Muscle layer of duodenum (tissue), 2 donors: ENCODE measurements around the gene CSTF3.
A peak's percentile ranks its signal among the peaks of the same experiment; 100 is the strongest.
"Not testable (repeated sequence)": the region's sequence is repeated elsewhere in the genome, so short reads cannot be mapped to it uniquely, and the experiment has no call there.

Source experiments
- H3K27ac ChIP-seq: one replicate; pipeline ENCODE4 v1.7.0; 2013; ENCODE audit warnings: mild to moderate bottlenecking, low read length
- H3K27me3 ChIP-seq: one replicate; pipeline ENCODE4 v1.7.0; 2013; ENCODE audit warnings: low read depth, mild to moderate bottlenecking, control low read depth, low read length
- H3K36me3 ChIP-seq, 2 donors: one replicate each; pipeline ENCODE4 v1.7.0; 2013; ENCODE audit warnings: low read length in 2 of 2, control low read depth in 1 of 2, mild to moderate bottlenecking in 1 of 2; ENCODE audit not compliant: insufficient read depth in 2 of 2, control insufficient read depth in 1 of 2
- H3K4me1 ChIP-seq, 2 donors: one replicate each; pipeline ENCODE4 v1.7.0; 2013; ENCODE audit warnings: low read length in 2 of 2, mild to moderate bottlenecking in 2 of 2, control low read depth in 1 of 2, moderate library complexity in 1 of 2; ENCODE audit not compliant: insufficient read depth in 2 of 2, control insufficient read depth in 1 of 2
- H3K4me3 ChIP-seq, 2 donors: one replicate each; pipeline ENCODE4 v1.7.0; 2013; ENCODE audit warnings: low read length in 2 of 2, low read depth in 1 of 2, mild to moderate bottlenecking in 1 of 2
- H3K9me3 ChIP-seq, 2 donors: one replicate each; pipeline ENCODE4 v1.7.0; 2013; ENCODE audit warnings: low read length in 2 of 2, control low read depth in 1 of 2, mild to moderate bottlenecking in 1 of 2; ENCODE audit not compliant: control insufficient read depth in 1 of 2
- donor health status: healthy.

Gene CSTF3

DNA sequence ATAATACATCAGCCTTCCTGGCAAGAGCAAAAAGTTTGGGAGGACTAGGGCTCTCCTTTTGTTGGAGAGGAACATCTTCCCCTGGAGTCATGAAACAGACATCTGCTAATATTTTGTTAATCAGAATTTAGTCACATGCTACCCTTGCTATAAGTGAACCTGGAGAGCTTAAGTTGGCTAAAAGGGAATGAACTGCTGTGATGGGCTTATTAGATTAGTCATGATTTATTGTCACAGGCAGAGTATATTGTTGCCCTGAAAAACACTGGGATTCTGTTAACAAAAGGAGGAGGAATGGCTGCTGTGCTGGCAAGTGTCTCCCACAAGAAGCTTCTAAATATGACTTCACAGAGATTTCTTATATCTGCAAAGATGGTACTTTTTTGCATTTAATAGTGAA is 105.9 kb downstream of the CSTF3 start:
- H3K36me3 ChIP-seq = peaks cover 22 to 23% of the 10 kb centered on the region in 2 donors
- no peak overlapping the region for H3K4me3 ChIP-seq
- H3K9me3 ChIP-seq = no peaks in the 10 kb centered on the region
- no peak overlapping the region for H3K27ac ChIP-seq
- H3K27me3 ChIP-seq = no peaks in the 10 kb centered on the region
- H3K4me1 ChIP-seq = no peaks in the 10 kb centered on the region

DNA sequence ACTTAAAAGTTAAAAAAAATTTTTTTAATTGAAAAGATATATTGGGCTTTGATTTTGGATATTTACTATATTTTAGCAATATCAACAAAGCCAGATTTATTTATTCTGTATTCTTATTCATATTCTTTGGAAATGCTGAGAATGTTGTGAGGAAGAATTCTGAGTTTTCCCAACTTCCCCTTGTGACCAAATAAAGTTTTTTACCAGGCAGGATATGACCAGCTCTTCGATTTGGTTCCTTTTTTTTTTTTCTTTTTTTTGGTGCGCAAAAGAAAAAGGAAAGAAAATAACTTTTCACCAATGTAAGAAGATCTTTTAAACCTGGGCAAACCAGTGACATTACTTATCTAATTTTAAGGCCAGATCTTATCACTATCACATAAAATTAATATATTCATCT is 109.0 kb downstream of the CSTF3 start:
- no peaks in the 10 kb centered on the region for H3K4me1 ChIP-seq
- H3K9me3 ChIP-seq = no peaks in the 10 kb centered on the region
- peaks cover 0 to 13% of the 10 kb centered on the region in 2 donors for H3K36me3 ChIP-seq
- no peak overlapping the region for H3K27ac ChIP-seq
- H3K27me3 ChIP-seq = no peaks in the 10 kb centered on the region
- no peak overlapping the region for H3K4me3 ChIP-seq

DNA sequence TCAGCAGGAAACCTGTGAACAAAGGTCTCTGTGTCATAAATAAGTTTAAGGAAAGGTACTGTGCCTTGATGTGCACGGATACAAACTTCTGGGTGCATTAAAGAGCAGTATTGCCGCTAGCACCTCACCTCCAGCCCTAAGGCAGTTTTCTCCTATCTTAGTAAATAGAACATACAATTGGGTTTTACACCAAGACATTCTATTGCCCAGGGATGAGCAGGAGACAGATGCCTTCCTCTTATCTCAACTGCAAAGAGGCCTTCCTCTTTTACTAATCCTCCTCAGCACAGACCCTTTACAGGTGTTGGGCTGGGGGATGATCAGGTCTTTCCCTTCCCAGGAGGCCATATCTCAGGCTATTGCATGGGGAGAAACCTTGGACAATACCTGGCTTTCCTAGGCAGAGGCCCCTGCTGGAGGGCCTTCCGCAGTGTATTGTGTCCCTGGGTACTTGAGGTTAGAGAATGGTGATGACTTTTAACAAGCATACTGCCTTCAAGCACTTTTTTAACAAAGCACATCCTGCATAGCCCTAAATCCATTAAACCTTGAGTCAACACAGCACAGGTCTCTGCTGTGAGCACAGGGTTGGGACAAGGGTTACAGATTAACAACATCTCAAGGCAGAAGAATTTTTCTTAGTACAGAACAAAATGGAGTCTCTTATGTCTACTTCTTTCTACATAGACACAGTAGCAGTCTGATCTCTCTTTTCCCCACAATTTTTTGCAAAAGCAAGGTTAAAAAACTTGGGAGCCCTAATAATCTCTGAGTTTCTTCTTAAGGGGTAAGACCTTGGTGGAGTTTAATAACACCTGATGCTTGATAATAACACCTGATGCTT is 111.5 kb downstream of the CSTF3 start:
- not testable (repeated sequence) for H3K36me3 ChIP-seq, H3K4me1 ChIP-seq, H3K27ac ChIP-seq, H3K9me3 ChIP-seq, H3K27me3 ChIP-seq, H3K4me3 ChIP-seq

DNA sequence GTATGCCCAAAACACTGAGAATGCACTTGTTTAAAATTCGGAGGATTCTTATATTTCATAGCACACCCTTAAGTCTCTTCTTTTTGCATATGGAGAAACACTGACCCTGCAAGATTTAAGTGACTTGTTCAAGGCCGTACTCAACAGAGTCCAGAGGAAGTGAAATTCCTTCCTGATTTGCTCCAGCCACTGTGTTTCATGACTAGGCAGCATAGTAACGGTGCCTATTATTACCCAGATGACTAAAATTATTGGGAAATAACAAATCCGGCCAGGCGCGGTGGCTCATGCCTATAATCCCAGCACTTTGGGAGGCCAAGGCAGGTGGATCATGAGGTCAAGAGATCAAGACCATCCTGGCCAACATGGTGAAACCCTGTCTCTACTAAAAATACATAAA is 112.6 kb downstream of the CSTF3 start:
- not testable (repeated sequence) for H3K9me3 ChIP-seq, H3K4me1 ChIP-seq, H3K27me3 ChIP-seq, H3K4me3 ChIP-seq, H3K27ac ChIP-seq
- peaks cover 9 to 20% of the 10 kb centered on the region in 2 donors for H3K36me3 ChIP-seq

DNA sequence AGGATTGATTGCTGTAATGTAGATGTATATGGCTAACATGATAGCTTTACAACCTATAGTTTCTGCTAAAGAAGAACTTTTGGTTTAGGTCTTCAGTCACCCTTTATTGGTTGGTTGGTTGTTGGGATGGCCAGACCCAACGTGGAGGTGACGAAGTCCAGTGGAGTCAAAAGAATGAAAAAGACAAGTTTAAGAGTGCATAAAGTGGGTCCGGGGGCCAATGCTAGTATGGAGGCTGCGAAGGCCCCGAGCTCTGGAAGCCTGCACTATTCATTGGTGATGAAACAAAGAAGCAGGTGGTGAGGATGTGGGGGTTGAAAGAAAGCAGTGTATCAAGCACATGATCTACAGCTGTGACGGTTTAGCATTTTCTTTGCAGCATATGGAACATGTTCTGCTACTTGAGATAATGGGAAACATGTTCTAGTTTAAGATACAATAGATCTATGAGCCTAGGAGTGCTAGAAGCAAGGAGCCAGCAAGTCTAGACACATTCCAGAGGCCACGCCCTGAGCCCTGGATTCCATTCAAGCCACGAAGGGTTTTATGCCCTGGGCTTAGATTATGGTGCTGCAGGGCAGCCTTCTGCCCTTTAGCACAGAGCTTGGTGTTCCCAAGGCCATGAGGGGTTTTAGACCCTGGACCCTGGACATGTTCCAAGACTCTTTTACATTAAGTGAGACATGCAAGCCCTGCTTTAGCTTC is 115.6 kb downstream of the CSTF3 start:
- Histone ChIP-seq H3K27ac (no peak overlapping the region), H3K27me3 (no peaks in the 10 kb centered on the region), H3K4me3 (no peak overlapping the region), H3K4me1 (peaks cover 0 to 3% of the 10 kb centered on the region in 2 donors), H3K9me3 (no peaks in the 10 kb centered on the region), H3K36me3 (peaks cover 9 to 20% of the 10 kb centered on the region in 2 donors)

DNA sequence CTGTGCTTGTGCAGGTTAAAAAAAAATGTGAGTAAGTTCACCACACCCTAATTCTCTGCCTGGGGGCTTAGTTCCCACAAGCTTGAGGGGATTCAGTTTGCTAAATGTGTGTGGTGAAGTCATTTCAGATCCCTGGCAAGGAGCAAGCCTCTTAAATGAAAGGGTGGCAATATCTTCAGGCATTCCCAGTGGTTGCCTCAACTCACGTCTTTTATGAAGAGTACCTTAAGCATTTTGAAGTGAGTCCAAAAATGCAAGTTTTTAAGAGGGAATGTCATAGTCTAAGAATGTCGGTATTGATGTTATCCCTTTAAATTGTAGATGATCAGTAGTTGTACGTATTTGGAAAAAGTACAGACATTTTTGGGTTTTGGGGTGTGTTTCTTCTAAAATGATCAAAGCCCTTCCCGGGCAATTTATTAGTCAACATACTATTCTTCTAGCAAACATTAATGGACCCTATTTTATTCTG is 117.0 kb downstream of the CSTF3 start:
- no peak overlapping the region for H3K4me3 ChIP-seq
- H3K4me1 ChIP-seq = peaks cover 6 to 9% of the 10 kb centered on the region in 2 donors
- H3K27me3 ChIP-seq = no peaks in the 10 kb centered on the region
- H3K27ac ChIP-seq = no peak overlapping the region
- H3K36me3 ChIP-seq = peaks cover 9 to 24% of the 10 kb centered on the region in 2 donors
- no peaks in the 10 kb centered on the region for H3K9me3 ChIP-seq

DNA sequence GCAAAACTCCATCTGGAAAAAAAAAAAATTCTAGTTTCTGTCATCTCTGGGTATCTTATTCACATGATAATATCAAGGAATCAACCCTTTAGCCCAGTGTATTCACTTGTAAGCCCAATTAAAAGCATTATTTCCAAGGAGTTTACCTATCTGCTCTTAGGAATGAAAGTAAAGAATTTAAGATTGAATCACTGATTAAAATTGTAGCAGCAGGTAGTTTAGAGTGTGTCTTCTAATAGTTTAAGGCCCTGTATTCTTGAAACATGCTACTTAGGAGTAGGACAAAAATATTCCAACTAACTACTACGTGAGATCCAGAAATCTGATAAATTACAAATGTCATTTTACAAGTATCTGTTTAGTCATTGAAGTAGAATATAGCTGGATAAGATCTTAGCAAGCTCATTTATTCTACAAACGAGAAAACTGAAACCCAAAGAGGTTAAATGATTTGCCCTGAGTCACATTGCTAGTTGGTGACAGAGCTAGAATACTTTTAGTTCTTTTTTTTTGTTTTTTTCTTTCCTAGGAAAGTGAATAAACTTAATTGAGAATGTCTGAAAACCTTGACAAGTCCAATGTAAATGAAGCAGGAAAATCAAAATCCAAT is 118.0 kb downstream of the CSTF3 start:
- Histone ChIP-seq H3K27me3 (no peaks in the 10 kb centered on the region), H3K36me3 (peaks cover 9 to 20% of the 10 kb centered on the region in 2 donors), H3K9me3 (no peaks in the 10 kb centered on the region), H3K4me1 (peaks cover 6 to 9% of the 10 kb centered on the region in 2 donors), H3K27ac (no peak overlapping the region), H3K4me3 (no peak overlapping the region)

DNA sequence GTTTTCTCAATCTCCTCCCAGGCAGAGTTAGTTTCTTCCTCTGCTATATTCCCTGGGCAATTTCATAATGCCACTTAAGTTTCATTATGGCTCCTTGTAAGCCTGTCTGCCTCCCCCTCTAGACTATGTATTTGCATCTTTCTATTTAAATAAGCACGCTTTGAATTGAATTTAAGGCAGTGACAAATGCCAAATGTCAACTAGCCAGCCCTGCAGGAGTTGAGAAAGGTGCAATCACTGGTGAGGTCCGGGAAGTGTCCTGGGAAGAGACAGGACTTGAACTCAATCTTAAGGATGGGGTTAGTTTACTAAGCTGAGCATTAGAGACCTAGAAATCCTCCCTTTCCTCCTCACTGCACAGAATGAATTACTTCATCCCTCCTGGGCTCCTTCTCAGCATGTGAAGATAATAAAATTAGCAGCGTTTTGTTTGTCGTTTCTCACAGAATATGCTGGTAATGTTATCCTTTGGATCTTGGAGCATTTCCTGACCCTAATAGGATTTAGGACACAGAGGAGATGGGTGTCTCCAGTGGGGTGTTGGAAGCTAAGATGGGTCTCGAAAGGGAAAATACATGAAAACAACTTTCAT is 120.3 kb downstream of the CSTF3 start:
- Histone ChIP-seq H3K36me3 (peaks cover 9 to 16% of the 10 kb centered on the region in 2 donors), H3K4me1 (peaks cover 6 to 9% of the 10 kb centered on the region in 2 donors), H3K27ac (no peak overlapping the region), H3K9me3 (no peaks in the 10 kb centered on the region), H3K27me3 (no peaks in the 10 kb centered on the region), H3K4me3 (peak overlapping the region; percentile 75 to 90)

DNA sequence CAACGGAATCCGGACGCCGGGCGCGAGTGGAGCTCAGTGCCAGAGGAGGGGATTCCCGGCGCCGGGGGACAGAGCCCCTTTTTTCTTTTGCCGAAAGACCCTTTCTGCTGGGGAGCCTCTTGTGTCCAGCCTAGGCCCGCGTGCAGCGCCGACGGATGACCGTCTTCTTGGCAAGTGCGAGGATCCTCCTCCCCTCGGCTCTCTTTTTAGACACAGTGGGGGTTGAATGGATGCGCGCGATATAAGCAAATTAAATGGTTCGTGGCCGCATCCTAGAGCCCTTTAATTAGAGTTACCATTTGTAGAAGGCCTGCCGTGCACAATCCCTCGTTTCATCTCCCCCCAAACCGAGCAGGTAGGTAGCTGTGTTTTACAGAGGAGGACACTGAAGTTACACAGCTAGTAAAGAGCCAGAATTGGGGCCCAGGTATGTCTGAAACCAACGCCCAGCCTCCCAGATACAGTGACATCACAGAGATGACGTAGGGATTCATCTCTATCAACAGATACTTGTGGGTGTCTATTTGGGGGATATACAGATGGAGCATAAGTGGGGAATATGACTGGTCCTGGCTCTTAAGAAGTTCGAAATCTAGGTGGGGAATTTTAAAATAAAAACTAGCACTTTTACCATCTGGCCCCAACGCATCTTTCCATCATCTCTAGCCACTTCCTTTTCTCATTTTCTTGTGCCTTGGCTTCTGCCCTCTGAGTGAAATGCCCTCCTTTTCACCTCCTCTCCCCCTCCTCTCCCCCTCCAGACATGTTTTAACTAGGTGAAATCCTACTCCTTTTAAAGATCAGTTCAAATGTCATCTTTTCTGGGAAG is 121.0 kb downstream of the CSTF3 start:
- Histone ChIP-seq H3K27me3 (no peaks in the 10 kb centered on the region), H3K4me1 (peaks cover 6 to 9% of the 10 kb centered on the region in 2 donors), H3K9me3 (no peaks in the 10 kb centered on the region), H3K36me3 (peaks cover 9 to 16% of the 10 kb centered on the region in 2 donors), H3K4me3 (peak overlapping the region; percentile 75 to 90), H3K27ac (peak overlapping the region; percentile 90)

DNA sequence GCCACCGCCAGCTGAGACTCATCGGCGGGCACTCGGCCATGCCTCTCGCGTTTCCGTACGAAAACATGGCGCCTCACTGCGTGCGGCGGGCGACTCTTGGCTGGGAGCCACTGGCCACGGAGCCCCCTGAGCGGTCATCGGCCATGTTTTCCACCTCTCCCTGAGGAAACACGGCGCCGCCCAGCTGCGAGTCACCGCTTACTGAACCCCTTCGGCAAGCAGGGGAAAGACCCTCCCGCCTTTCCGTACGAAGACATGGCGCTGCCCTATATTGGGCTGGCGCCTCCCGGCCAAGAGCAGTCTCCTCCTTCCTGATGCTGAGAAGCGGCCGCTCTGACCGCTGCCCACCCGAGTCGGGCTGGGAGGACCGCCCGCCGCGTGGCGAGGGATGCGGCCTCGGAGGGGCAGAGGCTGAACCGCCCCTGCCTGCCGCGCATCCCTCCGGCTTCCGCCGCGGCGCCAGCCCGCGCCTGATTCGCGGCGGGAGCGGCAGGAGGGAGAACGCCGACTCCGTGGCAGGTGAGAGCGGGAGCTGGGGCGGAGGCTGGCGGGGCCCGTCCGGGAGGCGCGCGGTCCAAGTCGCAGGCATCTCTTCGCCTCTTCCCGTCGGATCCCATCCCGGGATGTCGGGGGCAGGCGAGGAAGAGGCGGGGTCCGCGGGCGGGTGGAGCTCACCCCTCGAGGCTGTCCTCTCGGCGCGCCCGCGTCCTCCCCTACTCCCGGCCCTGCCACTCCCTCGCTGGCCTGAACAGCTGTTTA is 121.8 kb downstream of the CSTF3 start, which contains the start of gene TCP11L1:
Gene TCP11L1, plus strand, starts transcription at position 299 of the 759 bp plus-strand sequence. CDS start 4,202 bp downstream, outside the sequence.
- peak within 1 kb of the TSS; percentile 90 for H3K27ac ChIP-seq
- no peaks in the 10 kb centered on the region for H3K9me3 ChIP-seq
- H3K4me3 ChIP-seq = peak within 1 kb of the TSS; percentile 75 to 90
- peaks cover 5 to 14% of the 10 kb centered on the region in 2 donors for H3K36me3 ChIP-seq
- peaks cover 6 to 9% of the 10 kb centered on the region in 2 donors for H3K4me1 ChIP-seq
- H3K27me3 ChIP-seq = no peaks in the 10 kb centered on the region
